Fibroblast of the conjunctiva (primary cell): ENCODE data around the gene DPF3.
A peak's percentile ranks its signal among the peaks of the same experiment; 100 is the strongest.

Experiments
- DNase-seq: peaks from one replicate; pipeline ENCODE4 v3.0.0-alpha.2; 2010; ENCODE audit warnings: low read depth

DPF3 gene

DNA sequence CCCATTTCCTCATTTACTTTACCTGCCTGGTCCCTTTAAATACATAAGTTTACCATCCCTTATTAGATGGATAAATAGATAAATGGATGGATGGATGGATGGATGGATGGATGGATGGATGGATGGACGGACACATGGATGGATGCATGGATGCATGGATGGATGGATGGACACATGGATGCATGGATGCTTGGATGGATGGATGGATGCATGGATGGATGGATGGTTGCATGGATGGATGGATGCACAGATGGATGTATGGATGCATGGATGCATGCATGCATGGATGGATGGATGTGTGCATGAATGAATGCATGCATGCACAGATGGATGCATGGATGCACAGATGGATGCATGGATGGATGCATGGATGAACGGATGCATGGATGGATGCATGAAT is 93.6 kb downstream of the DPF3 start:
- no peak for DNase-seq

DNA sequence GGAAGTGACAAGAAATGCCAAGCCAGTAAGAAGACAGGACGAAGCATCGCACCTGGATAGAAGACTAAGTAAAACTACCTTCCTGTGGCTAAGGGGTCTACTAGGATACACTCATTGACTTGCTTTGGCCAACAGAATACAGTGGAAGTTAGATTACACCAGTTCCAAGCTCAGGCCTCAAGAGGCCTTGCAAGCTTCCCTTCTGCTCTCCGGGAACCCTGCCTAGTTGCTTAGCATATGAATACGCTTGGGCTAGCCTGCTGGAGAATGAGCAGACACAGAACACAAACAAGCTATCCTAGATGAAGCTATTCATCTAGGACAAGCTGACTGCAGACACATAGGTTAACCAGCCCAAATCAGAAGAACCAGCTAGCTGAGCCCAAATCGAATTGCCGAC is 97.0 kb downstream of the DPF3 start:
- DNase-seq = no peak

DNA sequence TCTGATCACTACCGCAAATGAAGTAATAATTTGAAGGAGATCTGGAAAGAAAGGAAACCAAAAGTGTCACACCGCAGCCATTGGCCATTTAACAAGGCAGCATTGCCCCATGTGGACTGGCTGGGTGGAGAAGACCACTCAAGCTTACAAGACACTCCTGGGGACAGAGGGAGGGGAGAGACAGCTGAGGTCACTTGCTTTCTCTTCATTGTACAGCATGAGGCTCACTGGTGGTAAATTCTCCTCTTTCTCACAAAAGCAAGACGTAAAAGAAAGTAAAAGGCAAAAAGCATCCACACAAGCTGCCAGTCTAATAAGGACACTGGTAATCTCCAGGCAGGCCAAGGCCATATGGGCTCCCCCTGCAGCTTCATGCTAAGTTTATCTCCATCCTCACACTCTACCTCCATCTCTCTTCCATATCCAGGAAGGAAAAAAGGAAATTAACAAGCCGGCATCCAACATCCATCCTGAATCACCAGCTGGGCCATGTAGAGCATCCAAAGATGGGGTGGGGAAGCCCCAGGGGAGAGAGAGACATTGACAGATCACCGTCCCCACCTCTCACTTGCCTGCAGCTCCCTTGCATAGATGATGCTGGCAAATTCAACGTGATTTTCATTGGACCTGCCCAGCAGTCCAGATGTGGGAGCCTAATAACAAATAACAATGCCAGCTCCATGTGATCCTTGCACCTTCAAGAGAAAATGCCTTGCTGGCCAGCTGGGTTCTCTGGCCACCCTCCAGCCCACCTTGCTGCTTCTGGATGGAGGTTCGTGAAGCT is 100.6 kb downstream of the DPF3 start:
- no peak for DNase-seq

DNA sequence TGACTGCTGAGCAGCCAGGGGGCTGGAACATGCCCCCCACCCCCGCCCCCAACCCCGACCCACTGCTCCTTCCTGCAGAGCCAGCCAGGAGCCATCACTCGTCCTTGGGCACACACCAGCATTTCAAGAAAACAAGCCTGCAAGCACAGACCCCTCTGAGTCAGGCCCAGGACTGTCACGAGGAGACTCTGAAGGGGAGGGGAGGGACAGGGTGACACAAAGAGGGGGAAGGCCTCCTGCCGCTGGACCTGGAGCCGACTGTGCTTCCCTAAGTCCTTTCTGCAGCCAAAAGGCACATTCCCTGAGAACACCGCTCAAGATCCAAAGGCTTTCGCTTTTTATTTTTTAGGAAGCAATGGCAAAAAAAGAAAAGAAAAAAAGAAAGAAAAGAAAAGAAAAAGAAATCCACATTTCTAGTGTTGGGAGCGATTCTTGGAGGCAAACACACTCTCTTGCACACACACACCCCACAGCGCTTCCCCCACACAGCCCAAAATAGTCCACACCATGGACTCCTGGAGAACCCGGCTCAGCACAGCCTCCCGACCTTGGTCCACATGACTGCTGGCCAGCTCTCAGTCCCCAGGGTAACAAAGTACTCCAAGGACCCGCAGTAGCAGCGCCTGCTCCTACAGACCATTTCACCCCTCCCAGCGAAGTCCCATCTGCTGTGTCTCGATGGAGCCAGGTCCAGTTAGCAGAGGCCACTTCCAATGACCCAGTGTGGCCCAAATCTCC is 101.7 kb downstream of the DPF3 start:
- DNase-seq = no peak

DNA sequence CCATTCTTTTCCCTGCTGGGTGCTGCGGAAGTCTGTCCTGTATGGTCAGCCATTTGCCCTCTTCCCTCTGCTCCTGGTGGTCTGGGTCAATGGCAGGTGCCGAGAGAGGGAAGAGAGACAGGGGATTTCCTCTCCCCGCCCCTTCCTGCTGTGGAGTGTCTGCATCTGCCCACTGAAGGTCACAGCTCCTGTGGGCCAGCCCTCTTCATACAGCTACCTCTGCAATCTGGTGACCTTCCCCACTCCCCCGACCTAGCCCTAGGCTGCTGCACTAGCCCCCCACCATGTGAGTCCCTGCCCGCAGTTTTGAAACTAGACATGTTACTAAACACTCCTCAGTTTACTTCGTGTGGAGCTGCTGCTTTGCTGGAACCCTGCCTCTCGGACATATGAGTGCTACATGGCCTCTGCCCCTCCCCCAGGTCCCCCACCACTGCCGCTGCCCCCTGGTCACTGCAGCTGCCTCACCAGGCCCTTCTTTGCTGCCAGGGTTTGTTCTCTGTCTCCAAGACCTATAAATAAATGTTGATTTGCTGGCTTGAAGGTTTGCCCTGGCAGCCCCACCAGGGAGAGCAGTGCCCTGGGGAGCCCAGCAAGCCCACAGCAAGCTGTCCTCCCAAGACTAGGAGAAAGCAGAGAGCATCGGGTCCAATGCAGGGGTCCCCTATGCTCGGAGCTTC is 102.9 kb downstream of the DPF3 start:
- no peak for DNase-seq

DNA sequence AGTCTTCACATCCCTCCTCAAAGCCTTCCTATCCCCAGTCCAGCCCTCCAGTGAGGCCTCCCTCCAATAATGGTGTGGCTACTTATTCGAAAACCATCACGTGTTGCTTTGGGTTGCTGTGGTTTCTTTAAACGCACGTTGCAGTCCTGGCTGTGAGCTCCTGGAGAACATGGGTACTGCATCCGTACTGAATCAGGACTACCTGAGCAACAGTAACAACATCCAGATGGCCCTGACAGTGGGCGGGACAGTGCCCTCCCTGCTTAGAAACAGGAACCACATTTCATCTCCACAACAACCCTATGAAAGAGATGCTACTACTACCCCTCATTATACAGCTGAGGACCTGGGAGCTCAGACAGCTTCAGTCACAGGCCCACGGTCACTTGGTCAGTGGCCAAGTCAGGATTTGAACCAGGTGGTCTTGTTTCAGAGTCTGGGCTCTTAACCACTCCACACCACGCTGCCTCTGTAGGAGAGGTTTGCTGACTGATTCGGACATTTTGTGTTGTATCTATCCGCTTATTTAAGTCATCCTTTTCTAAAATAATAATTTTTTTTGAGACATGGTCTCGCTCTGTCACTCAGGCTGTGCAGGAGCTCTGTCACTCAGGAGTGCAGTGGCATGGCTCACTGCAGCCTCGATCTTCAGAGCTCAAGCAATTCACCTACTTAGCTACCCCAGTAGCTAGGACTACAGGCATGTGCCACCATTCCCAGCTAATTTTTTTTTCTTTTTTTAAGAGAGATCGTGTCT is 104.8 kb downstream of the DPF3 start:
- DNase-seq = no peak

DNA sequence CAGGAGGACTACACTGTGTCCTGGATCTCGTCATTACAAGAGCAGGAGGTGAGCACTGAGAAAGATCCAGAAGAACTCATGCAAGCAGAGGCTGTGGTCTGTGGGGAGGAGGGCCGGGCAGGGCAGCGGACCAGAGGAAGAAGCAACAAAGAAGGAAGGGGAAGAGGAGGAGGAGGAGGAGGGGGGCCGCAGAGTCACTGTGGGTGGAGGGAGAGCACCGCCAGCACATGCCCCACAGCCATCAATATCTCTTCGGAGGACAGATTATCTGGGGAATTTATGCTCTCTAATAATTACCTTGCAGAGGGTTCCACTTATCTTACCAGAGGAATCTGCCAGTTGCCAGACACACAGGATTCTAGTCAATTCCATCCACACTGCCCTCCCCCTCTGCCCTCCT is 105.6 kb downstream of the DPF3 start:
- no peak for DNase-seq

DNA sequence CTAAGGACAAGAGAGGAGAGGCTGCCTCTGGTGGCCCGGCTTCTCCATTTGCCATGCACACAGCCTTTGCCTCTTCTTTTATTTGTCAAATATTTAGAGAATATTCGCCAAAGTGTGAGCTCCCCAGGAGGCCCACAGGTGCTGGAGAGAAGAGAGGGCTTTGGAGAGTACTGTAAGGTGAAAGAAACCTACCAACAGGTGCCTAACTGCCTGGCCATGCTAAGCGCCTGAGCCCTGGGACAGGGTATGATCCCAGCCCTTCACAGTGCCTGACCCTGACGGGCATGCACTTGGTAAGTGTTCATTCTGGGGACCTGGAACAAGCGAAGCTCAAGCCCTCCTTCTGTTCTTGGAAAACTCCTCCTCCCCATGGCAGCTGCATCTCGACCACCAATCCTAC is 106.1 kb downstream of the DPF3 start:
- no peak for DNase-seq

DNA sequence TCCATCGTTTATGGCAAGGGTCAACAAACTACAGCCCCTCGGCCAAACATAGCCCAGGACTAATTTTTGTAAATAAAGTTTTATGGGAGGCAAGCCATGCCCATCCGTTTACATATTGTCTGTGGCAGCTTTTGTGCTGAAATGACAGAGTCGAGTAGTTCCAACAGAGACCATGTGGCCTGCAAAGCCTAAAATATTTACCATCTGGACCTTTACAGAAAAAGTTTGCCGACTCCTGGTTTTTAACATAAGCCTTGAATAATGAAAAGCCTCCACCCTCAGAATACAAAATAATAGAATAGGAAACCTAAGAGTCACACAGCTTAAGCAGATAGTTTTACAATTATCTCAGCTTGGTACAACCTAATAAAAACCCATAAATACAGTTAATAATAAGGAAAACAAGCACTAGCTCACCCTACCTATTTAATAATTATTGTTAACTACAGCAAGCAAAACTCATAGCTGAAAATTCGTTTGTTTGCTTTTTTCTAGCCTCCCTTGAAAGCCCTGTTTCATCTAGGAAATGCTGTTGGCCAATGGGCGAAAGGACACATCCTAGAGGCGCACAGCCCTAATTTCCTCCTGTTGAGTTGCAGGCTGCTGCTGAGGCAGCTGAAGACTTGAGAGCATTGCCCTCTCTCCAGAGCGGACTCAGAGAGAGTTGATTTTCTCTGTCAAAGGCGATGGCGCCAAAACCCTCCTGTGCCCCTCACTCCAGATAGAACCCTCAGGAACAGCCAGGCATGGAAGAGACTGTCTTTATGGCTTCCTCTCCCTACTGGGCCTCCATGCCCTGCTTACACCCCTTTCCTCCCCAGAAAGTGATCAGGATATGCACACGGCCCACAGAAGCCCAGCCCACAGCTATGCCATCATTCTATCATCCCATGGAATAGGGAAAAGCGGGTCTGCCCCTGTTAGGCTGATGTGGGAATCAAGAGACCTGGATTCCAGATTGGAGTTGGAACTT is 107.2 kb downstream of the DPF3 start:
- DNase-seq = no peak

DNA sequence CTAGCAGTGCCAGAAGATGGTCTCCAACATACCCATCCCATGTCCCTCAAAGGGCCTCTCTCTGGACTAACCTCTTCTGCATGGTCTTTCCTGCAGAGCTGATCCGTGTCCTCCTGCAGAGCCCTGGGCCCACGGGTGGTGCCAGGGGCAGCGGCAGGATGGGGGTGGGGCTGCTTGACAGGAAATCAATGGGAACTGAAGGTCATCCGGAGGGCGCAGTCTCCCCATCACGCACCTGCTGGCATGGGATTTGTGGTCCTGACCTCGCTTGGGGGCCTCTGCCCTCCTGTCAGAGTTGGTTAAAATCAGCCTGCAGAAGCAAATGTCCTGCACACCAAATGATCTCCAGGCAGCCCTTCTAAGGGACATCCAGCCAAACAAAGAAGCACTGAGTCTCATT is 110.2 kb downstream of the DPF3 start:
- DNase-seq = no peak

DNA sequence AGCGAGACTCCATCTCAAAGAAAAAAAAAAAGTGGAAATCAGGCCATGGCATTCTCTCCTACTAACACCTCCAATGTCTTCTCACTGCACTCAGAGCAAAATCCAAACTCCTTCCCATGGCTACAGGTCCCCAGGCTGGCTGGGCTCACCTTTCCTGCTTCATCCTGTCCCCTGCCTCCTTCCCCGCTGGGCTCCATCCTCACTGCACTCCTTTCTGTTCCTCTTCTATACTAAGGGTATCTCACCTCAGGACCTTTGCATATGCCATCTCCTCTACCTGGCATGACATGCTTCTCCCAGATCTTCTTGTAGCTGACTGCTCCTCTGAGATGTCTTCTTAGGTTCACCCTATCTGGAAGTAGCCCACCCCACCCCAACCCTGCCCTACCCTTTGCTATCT is 111.1 kb downstream of the DPF3 start:
- no peak for DNase-seq

DNA sequence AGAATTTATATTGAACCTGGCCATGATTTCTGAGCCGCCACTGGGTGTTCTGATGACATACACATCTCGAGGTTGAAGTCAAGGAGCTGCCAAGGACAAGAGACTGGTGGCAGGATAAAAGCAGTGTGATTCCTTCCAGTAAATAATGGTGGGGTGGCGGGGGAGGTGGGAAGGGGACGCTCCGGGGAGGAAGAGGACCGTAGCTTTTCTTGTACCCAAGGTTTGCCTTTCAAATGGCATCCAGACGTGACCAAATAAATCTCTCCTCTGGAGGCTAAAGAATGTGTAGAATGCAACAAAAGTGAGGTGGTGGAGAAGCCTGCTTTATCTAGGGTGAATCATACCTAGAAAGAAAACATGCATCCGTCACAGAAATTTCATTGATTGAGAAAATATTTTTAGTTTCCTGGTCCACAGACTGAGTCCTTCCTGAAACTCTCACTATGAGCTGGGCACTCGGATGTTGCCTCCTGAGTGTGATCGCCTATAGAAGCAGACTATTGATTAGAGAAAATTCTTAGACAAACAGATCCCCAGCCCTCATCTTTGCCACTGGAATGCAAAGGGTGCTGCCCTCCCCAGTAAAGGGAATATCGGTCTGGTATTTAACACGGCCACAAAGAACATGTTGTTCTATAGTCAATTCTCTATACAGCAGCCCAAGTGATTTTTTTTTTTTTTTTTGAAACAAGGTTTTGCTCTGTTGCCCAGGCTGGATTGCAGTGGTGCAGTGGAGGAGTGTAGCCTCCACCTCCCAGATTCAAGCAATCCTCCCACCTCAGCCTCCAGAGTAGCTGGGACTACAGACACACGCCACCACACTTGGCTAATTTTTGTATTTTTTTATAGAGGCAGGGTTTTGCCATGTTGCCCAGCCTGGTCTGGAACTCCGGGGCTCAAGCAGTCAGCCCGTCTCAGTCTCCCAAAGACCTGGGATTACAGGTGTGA is 112.1 kb downstream of the DPF3 start:
- no peak for DNase-seq

DNA sequence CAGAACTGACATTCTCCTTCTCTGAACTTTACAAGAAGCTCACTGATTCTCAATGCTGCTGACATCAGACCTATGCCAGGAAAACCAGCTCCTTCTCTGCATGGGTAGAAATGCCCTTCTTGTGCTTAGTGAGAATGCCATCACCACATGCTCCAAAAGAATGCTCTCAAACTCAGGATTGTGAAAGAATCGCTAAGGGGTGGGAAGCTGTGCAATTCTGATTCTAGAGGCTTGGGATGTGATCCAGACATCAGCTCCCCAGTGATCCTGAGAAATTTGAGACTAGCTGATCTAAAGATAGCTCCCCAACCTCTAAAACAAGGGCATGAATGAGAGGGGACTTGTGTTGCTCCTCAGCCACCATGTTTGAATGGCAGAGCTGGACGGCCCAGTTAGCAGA is 113.2 kb downstream of the DPF3 start:
- DNase-seq = peak; percentile 51

DNA sequence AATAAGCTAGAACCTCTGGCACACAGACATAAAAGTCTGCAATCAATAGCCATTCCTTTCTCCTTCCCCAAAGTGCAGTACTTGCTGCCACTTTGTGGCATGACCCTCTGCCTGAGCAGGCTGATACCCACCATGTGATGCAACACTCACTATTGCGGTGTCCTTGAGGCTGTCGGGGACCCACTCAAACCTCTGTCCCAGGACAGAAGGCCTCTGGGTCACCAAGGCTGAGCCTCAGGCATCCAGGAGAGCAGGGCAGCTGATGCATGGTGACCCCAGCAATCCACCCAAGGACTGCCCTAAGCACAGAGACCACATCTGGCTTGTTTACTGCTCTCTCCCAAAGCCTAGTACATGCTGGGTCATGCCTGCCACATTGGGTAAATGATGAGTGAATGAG is 114.2 kb downstream of the DPF3 start:
- no peak for DNase-seq

DNA sequence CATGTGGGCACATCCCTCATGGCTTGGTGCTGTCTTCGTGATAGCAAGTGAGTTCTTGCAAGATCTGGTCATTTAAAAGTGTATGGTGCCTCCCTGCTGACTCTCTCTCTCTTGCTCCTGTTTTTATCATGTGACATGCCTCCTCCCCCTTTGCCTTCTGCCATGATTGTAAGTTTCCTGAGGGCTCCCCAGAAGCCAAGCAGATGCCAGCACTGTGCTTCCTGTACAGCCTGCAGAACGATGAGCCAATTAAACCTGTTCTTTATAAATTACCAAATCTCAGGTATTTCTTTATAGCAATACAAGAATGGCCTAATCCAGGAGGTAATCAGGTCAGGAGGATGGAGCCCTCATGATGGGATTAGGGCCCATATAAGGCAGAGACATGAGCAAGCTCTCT is 116.3 kb downstream of the DPF3 start:
- DNase-seq = no peak

DNA sequence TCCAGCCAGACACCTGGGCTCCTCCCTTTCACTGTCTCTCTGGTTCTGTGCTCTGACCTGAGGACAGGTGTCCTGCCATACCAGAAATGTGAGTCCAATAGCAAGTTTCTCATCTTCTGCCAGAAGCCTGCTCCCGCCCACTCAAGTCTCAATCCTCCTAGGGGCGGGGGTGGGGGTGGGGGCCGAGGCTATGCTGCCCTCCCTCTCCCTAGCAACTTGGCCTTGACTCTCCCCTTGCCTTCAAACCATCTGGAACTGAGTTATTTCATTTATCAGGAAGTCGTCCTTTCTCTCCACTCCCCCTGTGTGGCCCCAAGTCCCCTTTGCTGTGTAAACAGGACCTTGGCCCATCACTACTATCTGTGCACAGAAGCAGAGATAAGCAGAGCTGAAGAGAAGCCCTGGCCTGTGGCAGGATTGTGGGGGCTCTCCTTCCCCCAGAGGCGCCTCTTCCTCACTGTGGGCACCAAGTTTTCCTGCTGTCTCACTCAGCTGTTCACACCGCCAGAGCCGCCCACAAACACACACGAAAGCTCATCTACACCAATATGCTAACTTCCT is 117.1 kb downstream of the DPF3 start:
- no peak for DNase-seq

DNA sequence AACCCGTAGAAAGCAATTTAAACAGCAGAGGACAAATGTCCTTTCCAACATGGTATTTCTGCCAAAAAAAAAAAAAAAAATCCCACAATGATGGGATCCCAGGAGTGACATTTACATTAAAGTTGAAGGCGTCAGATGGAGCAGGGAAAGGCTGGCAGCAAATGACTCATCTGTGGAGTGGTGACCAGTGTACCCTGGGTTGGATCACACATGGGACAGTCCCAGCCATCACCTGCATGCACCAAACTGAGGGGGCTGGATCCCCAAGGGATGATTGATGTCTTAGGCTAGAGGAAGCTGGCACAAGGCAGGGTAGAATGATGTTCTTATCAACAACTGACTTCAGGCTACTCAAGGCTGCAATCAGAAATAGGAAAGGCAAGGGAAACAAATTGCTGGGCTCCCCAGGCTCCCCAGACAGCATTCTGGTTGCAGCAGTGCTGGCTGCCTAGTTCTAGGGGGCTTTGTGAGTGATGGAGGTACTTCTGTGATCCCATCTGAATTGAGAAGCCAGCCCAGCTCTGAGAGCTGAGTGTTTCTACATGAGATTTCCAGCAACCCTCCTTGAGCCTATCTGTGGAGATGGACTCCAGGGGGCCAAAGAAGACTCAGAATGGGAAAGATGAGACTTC is 117.9 kb downstream of the DPF3 start:
- DNase-seq = no peak

DNA sequence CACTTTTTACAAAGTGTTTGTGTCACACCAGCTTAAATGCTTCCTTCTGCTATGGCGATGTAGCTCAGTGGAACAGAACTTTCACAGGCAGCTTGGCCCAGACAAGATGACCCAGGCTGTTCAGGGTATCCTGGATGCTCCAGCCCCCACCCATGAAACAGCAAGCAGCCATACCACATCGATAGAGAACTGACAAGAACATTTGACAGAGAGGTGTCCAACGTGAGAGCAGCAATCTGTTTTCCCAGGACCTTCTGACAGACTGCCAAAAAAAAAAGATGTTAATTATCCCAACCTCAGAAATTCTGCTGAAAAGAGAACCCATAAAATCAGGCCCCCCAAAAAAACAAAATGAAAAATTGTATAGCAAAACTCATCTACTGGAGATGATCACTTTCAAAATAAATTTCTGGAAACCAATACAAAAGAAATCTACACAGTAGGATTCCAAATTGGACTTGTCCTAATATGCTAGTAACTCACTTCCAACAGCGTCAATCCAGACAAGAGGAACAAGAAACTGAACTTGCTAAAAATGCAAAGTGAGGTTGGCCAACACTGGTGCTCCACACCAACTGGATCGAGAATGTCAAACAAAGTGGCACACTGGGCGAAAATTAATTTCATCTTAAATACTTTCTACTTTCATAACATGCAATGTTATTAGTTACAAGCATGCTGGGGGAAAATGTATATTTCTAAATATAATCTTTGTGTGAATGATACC is 118.8 kb downstream of the DPF3 start:
- DNase-seq = no peak

DNA sequence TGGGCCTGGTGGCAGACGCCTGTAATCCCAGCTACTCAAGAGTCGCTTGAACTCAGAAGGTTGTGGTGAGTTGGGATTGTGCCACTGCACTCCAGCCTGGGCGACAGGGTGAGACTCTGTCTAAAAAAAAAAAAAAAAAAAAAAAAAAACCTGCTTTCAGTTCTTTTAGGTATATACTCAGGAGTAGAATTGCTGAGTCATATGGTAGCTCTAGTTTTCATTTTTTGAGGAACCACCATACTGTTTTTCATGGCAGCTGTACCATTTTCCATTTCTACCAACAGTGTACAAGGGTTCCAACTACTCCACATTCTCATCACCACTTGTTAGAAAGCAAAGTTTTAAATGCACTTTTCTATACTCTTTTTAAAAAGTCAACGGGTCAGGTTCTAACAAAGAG is 119.8 kb downstream of the DPF3 start:
- DNase-seq = no peak
